Activated naive CD8-positive, alpha-beta T cell treated with anti-CD3 and anti-CD28 coated beads, Interleukin-2, amount 10 ng/mL, durations not matched to agents 7 days and 5 days (primary cell): Measurements from ENCODE around the gene PYROXD2. TPM values are rescaled to one million over a fixed set of nuclear protein-coding genes. Genes with fewer than 3 reads are reported as not detected.

ENCODE experiments used
- ATAC-seq: fragments of 150-1000 bp; cut with Tn5 transposase; one replicate; pipeline ENCODE4 v1.10.0; 2021; ENCODE audit warnings: low read depth, moderate library complexity
- POLR2A ChIA-PET: fragments of 350-600 bp; sonication (Branson Sonifier 250); formaldehyde crosslinking; loops from one replicate; lab custom pipeline; 2021; ENCODE audit warnings: antibody characterized with exemption; lab: Charles Lee
- DNase-seq: peaks from one replicate; pipeline ENCODE4 v3.0.0; 2021
- H3K27ac Mint-ChIP-seq: one replicate; pipeline ENCODE4 v1.8.0; 2022; ENCODE audit warnings: mild to moderate bottlenecking, mixed read lengths
- H3K27me3 Mint-ChIP-seq: one replicate; pipeline ENCODE4 v1.8.0; 2022; ENCODE audit warnings: mild to moderate bottlenecking, moderate library complexity, mixed read lengths
- H3K36me3 Mint-ChIP-seq: one replicate; pipeline ENCODE4 v1.8.0; 2021; ENCODE audit warnings: mild to moderate bottlenecking, mixed read lengths
- H3K4me1 Mint-ChIP-seq: one replicate; pipeline ENCODE4 v1.8.0; 2021; ENCODE audit warnings: mixed read lengths
- H3K4me3 Mint-ChIP-seq: one replicate; pipeline ENCODE4 v1.8.0; 2022; ENCODE audit warnings: mild to moderate bottlenecking, moderate library complexity, mixed read lengths
- H3K9me3 Mint-ChIP-seq: one replicate; pipeline ENCODE4 v1.8.0; 2021; ENCODE audit warnings: mixed read lengths
- total RNA-seq, 2 experiments: library from RNA; stranded (reverse); gene quantifications; one replicate each; pipeline ENCODE4 v1.2.3, GENCODE V29; 2021

Gene PYROXD2
- total RNA-seq, 2 experiments from 2014 or later, result 14.0 to 18.0 TPM

- no peaks in the 10 kb centered on the region for H3K4me1 Mint-ChIP-seq
- H3K27ac Mint-ChIP-seq, result no peak overlapping the region
- no peak for DNase-seq
- H3K4me3 Mint-ChIP-seq, result no peak overlapping the region
- POLR2A ChIA-PET, result no interaction called here
- H3K27me3 Mint-ChIP-seq, result no peaks in the 10 kb centered on the region
- ATAC-seq, result no peak
- peaks cover 2% of the 10 kb centered on the region for H3K9me3 Mint-ChIP-seq
- peaks cover 35% of the 10 kb centered on the region for H3K36me3 Mint-ChIP-seq
These were observed 14.5 kb upstream of the PYROXD2 start for GRCh38 chr10:98429320-98430072.

DNA sequence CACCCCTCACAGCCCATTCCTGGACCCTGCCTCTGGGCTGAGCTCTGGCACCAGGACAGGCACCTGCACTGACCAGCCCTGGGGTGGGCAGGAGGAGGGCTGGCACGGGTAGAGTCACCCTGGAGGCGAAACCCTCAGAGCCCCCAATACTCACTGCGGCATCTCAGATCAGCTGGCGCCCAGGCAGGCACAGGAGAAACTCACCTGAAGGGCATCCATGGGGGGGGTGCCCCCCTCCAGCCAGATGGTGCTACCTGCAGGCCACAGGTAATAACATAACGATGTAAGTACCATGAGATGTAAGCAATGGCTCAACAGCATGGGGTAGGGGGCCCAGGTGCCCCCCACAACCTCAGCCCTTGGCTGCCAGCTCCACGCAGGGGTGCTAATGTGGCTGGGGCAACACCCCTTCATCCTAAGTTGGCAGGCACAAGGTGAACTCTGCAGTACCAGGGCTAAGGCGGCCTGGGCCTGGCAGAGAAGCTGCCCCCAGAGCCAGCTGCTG lies 12.1 kb upstream of the PYROXD2 start:
- Mint-ChIP-seq H3K36me3 (peaks cover 14% of the 10 kb centered on the region), H3K9me3 (no peaks in the 10 kb centered on the region), H3K4me1 (no peaks in the 10 kb centered on the region), H3K27me3 (no peaks in the 10 kb centered on the region), H3K27ac (no peak overlapping the region), H3K4me3 (no peak overlapping the region)
- POLR2A ChIA-PET, result no interaction called here
- DNase-seq (no peak), ATAC-seq (no peak)

GRCh38 chr10:98425511-98426352 lies 10.8 kb upstream of the PYROXD2 start:
- DNase-seq, result no peak
- POLR2A ChIA-PET, result interaction anchor here (2.5 kb wide), 1 partner anchor 11 kb away, joined by 11 read pairs; the partner anchor contains the start of gene PYROXD2

DNA sequence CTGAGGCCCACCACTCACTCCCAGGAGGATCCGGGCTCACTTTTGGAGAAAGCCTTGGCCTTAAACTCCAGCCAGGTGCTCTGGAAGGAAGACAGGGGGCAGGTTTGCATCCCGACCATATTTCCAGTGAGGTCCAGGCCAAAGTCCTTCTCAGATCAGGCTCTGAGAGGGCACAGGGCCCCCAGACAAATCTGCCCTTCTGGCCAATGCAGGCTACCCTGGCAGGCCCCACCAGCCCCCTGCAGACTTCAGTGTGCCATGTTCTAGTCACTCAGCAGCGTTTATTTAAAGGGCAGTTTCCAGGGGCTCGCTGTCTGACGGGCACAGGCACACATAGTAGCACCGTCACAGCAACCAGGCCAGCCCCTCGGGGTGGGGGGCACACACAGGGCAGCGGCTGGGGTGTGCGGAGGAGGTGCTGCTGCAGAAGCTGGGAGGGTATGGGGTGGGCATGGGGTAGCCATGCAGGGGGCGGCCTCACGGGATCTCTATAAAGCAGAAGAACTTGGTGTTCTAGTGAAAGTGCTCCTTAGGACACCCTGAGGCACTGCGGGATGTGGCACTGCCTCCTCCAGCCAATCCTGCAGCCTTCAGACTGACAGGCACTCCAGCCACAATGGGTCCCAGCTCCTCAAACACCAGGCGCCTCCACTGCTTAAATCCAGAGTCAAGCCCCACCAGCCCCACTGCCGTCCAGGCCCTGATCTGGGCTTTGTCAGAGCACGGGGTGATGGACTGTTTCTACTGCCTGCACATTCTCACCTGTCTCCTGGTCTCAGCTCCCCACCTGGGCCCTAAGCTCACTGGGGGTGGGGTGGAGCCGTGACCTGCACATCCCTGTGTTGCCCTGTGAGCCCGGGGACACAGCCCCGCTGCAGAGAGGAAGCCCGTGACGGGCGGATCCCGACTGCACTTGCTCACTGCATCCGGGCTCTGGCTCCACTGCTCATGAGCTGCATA lies 9.6 kb upstream of the PYROXD2 start:
- Mint-ChIP-seq H3K9me3 (no peaks in the 10 kb centered on the region), H3K4me3 (no peak overlapping the region), H3K36me3 (peaks cover 4% of the 10 kb centered on the region), H3K27ac (no peak overlapping the region), H3K4me1 (no peaks in the 10 kb centered on the region), H3K27me3 (no peaks in the 10 kb centered on the region)
- DNase-seq, result no peak
- ATAC-seq, result no peak
- POLR2A ChIA-PET, result interaction anchor here (2.5 kb wide), 1 partner anchor 10 kb away, joined by 11 read pairs; the partner anchor contains the start of gene PYROXD2

More at GRCh38 chr10:98425511-98426352, 10.8 kb upstream of the PYROXD2 start:
- Mint-ChIP-seq H3K36me3 (peaks cover 6% of the 10 kb centered on the region), H3K4me1 (no peaks in the 10 kb centered on the region), H3K27me3 (no peaks in the 10 kb centered on the region), H3K27ac (no peak overlapping the region), H3K4me3 (no peak overlapping the region), H3K9me3 (no peaks in the 10 kb centered on the region)
- ATAC-seq, result peak; percentile 48

DNA sequence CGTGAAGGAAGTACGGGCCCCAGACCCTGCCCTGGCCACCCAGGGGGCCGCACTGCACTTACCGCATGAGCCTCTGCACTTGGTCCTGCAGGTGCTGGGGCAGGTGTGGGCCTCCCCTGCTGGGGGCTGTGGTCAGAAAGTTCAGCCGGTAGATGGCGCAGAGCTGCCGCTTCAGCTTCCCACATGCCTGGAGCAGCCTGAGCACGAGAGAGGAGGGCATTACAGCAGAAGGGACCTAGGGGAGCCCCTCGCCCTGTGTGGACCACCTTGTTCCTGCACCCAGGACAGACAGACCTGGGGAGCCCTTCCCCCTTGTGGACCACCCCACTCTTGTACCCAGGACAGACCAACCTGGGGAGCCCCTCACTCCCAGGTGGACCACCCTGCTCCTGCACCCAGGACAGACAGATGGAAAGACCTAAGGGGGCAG lies 8.7 kb upstream of the PYROXD2 start:
- DNase-seq (no peak), ATAC-seq (no peak)
- H3K4me1 Mint-ChIP-seq, result no peaks in the 10 kb centered on the region
- H3K9me3 Mint-ChIP-seq, result no peaks in the 10 kb centered on the region
- peaks cover 5% of the 10 kb centered on the region for H3K36me3 Mint-ChIP-seq
- H3K27me3 Mint-ChIP-seq, result no peaks in the 10 kb centered on the region
- no peak overlapping the region for H3K27ac Mint-ChIP-seq
- no peak overlapping the region for H3K4me3 Mint-ChIP-seq
- POLR2A ChIA-PET, result interaction anchor here (2.5 kb wide), 1 partner anchor 9 kb away, joined by 11 read pairs; the partner anchor contains the start of gene PYROXD2

DNA sequence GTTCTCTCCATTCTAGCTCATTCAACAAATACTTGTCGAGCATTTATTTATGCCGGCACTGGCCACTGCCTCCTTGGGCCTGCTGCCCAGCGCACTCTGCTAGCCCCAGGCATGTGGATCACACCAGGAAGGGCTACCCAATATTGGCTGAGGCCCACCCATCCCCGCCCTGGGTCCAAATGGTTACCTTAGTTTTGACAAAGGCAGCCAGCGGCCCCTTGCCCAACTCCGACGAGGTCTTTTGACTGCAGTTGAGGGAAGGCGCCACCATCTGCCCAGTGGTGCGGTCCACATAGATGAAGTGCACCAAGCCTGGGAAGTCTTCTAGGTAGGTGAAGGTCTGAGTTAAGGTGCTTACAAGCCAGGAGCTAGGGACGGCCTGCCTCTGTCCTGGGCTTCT lies 7.2 kb upstream of the PYROXD2 start:
- Mint-ChIP-seq H3K4me1 (no peaks in the 10 kb centered on the region), H3K27ac (no peak overlapping the region), H3K9me3 (no peaks in the 10 kb centered on the region), H3K27me3 (no peaks in the 10 kb centered on the region), H3K36me3 (peaks cover 5% of the 10 kb centered on the region), H3K4me3 (no peak overlapping the region)
- ATAC-seq (no peak), DNase-seq (no peak)
- POLR2A ChIA-PET, result no interaction called here

GRCh38 chr10:98420786-98421185 lies 5.8 kb upstream of the PYROXD2 start:
- H3K27me3 Mint-ChIP-seq, result no peaks in the 10 kb centered on the region
- peaks cover 5% of the 10 kb centered on the region for H3K36me3 Mint-ChIP-seq
- DNase-seq, result no peak
- H3K9me3 Mint-ChIP-seq, result no peaks in the 10 kb centered on the region
- ATAC-seq, result no peak
- POLR2A ChIA-PET, result no interaction called here
- H3K4me1 Mint-ChIP-seq, result no peaks in the 10 kb centered on the region
- H3K4me3 Mint-ChIP-seq, result no peak overlapping the region
- no peak overlapping the region for H3K27ac Mint-ChIP-seq

- peak overlapping the region; percentile 56 for H3K27ac Mint-ChIP-seq
- no peaks in the 10 kb centered on the region for H3K9me3 Mint-ChIP-seq
- H3K4me1 Mint-ChIP-seq, result peaks cover 4% of the 10 kb centered on the region
- POLR2A ChIA-PET, result no interaction called here
- no peaks in the 10 kb centered on the region for H3K27me3 Mint-ChIP-seq
- no peak overlapping the region for H3K4me3 Mint-ChIP-seq
- no peak for ATAC-seq
- peaks cover 5% of the 10 kb centered on the region for H3K36me3 Mint-ChIP-seq
- DNase-seq, result no peak
These were observed 4.7 kb upstream of the PYROXD2 start for GRCh38 chr10:98419469-98420261.

DNA sequence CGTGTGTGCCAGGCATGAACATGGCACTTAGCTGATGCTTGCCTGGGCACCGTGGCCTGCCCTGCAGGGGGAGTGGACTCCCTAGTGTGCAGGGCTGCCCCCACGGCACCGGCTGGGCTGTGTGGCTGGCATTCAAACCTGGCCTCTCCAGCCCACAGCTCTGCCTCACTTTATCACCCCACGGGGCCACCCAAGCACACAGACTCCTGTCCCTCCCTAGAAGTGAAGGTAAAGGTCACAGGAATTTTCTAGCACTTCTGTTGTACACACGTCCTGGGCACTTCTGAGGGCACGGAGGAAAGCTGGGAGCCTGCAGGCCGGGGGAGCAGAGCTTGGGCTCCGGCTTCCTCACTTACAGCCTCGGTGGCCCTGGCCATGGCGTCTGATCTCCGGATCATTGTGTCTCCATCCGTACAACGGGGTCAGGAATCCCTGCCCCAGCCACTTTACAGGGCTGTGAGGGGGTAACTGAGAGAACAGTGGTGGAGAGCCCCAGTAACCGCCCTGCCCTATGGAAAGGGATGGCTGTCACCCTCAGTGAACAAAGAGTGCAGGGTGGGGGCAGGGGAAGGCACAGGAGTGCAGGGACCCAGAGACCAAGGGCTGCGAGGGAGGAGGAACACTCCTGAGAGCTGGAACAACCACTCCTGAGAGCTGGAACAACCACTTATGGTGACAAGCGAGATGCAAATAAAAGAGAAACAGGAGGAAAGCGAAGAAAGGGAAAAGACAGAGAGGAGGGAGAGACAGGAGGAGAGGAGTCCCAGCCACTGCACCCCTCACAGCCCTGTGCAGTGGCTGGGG lies 3.9 kb upstream of the PYROXD2 start:
- POLR2A ChIA-PET, result no interaction called here
- Mint-ChIP-seq H3K9me3 (no peaks in the 10 kb centered on the region), H3K4me1 (peaks cover 8% of the 10 kb centered on the region), H3K36me3 (peaks cover 5% of the 10 kb centered on the region), H3K27me3 (no peaks in the 10 kb centered on the region), H3K27ac (no peak overlapping the region), H3K4me3 (no peak overlapping the region)
- DNase-seq (no peak), ATAC-seq (no peak)

GRCh38 chr10:98417973-98418664 lies 3.1 kb upstream of the PYROXD2 start:
- Mint-ChIP-seq H3K4me3 (no peak overlapping the region), H3K27me3 (no peaks in the 10 kb centered on the region), H3K9me3 (no peaks in the 10 kb centered on the region), H3K4me1 (peaks cover 8% of the 10 kb centered on the region), H3K36me3 (peaks cover 5% of the 10 kb centered on the region), H3K27ac (no peak overlapping the region)
- no peak for ATAC-seq
- POLR2A ChIA-PET, result no interaction called here
- DNase-seq, result no peak

- peaks cover 8% of the 10 kb centered on the region for H3K4me1 Mint-ChIP-seq
- no peak overlapping the region for H3K27ac Mint-ChIP-seq
- no peaks in the 10 kb centered on the region for H3K27me3 Mint-ChIP-seq
- ATAC-seq (no peak), DNase-seq (no peak)
- POLR2A ChIA-PET, result no interaction called here
- no peak overlapping the region for H3K4me3 Mint-ChIP-seq
- H3K36me3 Mint-ChIP-seq, result peaks cover 5% of the 10 kb centered on the region
- no peaks in the 10 kb centered on the region for H3K9me3 Mint-ChIP-seq
These were observed 2.5 kb upstream of the PYROXD2 start for GRCh38 chr10:98417481-98417959.
